Testis (tissue), 3 donors: Measurements from ENCODE around the gene MRPS25. TPM values are rescaled to one million over a fixed set of nuclear protein-coding genes. Genes with fewer than 3 reads are reported as not detected.
A peak's percentile ranks its signal among the peaks of the same experiment; 100 is the strongest.

ENCODE experiments used
- DNase-seq: peaks from one replicate; pipeline ENCODE4 v3.0.0-alpha.2; 2019
- H3K27ac ChIP-seq, 2 donors: fragments of 200-600 bp; sonication (generic); one replicate each; pipeline ENCODE4 v1.5.1; 2019
- H3K27me3 ChIP-seq: fragments of 200-600 bp; sonication (generic); one replicate; pipeline ENCODE4 v1.5.1; 2019
- H3K36me3 ChIP-seq: fragments of 200-600 bp; sonication (generic); one replicate; pipeline ENCODE4 v1.5.1; 2017; ENCODE audit warnings: low read depth; ENCODE audit errors: missing control alignments
- H3K4me1 ChIP-seq: fragments of 200-600 bp; sonication (generic); one replicate; pipeline ENCODE4 v1.5.1; 2019
- H3K4me3 ChIP-seq, 2 donors: fragments of 200-600 bp; sonication (generic); one replicate each; pipeline ENCODE4 v1.5.1; 2017 to 2019
- H3K9me3 ChIP-seq: fragments of 200-600 bp; sonication (generic); one replicate; pipeline ENCODE4 v1.5.1; 2017
- POLR2A ChIP-seq: fragments of 450-650 bp; IDR thresholded peaks from one replicate; pipeline ENCODE4 v1.6.1; 2017; ENCODE audit warnings: antibody characterized with exemption, mild to moderate bottlenecking, moderate library complexity
- WGBS, 2 donors: methylation state at CpG; one replicate each; pipeline ENCODE4 v1.1.5; 2018; 5-methylcytosine and 5-hydroxymethylcytosine counted together
- intact Hi-C: fragments of 100-400 bp; cut with DNase I; formaldehyde crosslinking; loops from one replicate; pipeline ENCODE4 v1.15.1; 2023; ENCODE audit warnings: low total_unique reads
- polyA plus RNA-seq: library from polyadenylated mRNA; stranded (reverse); fragments of 350-450 nt; fragmentation: Illumina TruSeq; extraction: RNeasy Lipid Tissue Mini Kit (QIAGEN cat#74804); gene quantifications from one replicate; pipeline ENCODE4 v1.2.3, GENCODE V29; 2014; ENCODE audit warnings: low read depth, low replicate concordance; ENCODE audit not compliant: insufficient read depth
- total RNA-seq, 2 donors: library from RNA; depleted of rRNA; stranded (reverse); fragments of >200 nt; gene quantifications; one replicate each; pipeline ENCODE4 v1.2.3, GENCODE V29; 2016
- TF ChIP-seq, protein P1 (sequence below), 3 experiments: fragments of 450-650 bp in 2 of 3; fragments of 200-600 bp in 1 of 3; sonication (generic) in 1 of 3; IDR thresholded peaks; one replicate each; pipeline ENCODE4 v1.5.1; 2016 to 2019; ENCODE audit warnings: antibody characterized with exemption in 3 of 3, mild to moderate bottlenecking in 2 of 3, moderate library complexity in 1 of 3

Gene MRPS25
- total and polyA plus RNA-seq, 3 donors from 2014 or later, result 40.4 to 102 (median 55.4) TPM

DNA sequence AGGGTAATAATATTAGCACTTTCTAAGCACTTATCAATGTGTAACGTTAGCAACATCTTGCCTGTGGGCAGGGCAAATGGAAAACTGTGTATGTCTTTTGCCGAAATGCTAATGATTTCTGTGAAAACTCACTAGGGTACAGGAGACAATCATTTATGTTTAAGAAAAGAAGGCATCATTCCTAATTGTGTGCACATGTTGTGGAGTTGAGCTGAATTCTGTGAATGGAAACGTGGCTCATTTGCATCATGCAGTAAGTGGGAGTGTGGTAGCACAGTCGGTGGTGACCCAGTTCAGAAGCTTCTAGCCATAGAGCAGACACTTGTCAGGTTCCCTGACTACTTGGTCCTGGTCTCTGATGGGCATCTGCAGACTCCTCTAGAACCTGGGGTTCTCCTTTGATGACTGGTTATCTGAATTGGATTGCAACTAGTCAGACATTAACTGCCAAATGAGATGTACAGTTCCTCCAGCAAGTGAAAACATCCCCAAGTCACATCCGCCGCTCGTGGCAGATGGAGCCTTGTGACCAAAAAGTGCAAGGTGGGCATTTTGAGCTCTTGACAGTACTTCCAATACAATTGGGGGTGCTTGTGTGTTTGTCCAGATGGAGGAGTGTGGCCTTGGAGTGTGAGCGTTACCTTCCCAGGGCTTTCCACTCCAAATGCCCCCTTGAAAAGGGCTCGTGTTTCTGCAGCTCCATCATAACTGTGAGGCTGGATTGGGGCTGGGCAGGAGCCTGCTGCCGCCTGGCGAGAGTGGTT is 21.5 kb downstream of the MRPS25 start:
- no peaks in the 10 kb centered on the region for H3K36me3 ChIP-seq
- intact Hi-C loops, result no loop called here
- 83 to 90% methylated on average over 7 to 11 of the region's 11 CpGs for WGBS, 2 donors

DNA sequence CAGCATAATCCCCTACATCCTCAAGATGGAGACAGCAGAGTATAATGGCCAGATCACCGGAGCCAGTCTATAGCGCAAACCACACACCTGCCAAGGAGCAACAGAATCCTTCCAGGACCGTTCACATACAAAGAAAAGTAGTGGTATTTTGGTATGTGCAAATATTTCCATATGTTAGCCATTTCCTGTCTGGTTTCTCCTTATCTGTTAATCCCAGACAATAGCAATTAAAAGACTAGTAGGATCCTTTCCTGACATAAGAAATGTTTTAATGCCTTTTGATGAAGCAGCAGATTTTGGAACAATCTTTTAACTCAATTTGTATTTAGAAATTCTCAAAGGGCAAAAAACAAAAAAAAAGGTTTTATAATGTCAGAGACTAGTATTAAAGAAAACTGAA is 22.2 kb downstream of the MRPS25 start:
- H3K9me3 ChIP-seq, result no peaks in the 10 kb centered on the region
- no peak overlapping the region for H3K27ac ChIP-seq
- no peak for DNase-seq
- WGBS, 2 donors, result 94 to 98% methylated on average over 3 of the region's 3 CpGs
- intact Hi-C loops, result no loop called here
- TF ChIP-seq, protein P1, sequence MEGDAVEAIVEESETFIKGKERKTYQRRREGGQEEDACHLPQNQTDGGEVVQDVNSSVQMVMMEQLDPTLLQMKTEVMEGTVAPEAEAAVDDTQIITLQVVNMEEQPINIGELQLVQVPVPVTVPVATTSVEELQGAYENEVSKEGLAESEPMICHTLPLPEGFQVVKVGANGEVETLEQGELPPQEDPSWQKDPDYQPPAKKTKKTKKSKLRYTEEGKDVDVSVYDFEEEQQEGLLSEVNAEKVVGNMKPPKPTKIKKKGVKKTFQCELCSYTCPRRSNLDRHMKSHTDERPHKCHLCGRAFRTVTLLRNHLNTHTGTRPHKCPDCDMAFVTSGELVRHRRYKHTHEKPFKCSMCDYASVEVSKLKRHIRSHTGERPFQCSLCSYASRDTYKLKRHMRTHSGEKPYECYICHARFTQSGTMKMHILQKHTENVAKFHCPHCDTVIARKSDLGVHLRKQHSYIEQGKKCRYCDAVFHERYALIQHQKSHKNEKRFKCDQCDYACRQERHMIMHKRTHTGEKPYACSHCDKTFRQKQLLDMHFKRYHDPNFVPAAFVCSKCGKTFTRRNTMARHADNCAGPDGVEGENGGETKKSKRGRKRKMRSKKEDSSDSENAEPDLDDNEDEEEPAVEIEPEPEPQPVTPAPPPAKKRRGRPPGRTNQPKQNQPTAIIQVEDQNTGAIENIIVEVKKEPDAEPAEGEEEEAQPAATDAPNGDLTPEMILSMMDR (IDR thresholded peaks at IDR 0.05), result no peak
- TF ChIP-seq POLR2A, result no peak
- no peaks in the 10 kb centered on the region for H3K27me3 ChIP-seq
- no peak overlapping the region for H3K4me3 ChIP-seq
- no peaks in the 10 kb centered on the region for H3K36me3 ChIP-seq
- H3K4me1 ChIP-seq, result peaks cover 14% of the 10 kb centered on the region

More for the DNA sequence above, 21.5 kb downstream of the MRPS25 start:
- no peaks in the 10 kb centered on the region for H3K27me3 ChIP-seq
- H3K27ac ChIP-seq, result no peak overlapping the region
- DNase-seq, result no peak
- no peaks in the 10 kb centered on the region for H3K9me3 ChIP-seq
- no peak for TF ChIP-seq POLR2A
- TF ChIP-seq, protein P1 (IDR thresholded peaks at IDR 0.05), result no peak
- H3K4me1 ChIP-seq, result peaks cover 14% of the 10 kb centered on the region
- no peak overlapping the region for H3K4me3 ChIP-seq

DNA sequence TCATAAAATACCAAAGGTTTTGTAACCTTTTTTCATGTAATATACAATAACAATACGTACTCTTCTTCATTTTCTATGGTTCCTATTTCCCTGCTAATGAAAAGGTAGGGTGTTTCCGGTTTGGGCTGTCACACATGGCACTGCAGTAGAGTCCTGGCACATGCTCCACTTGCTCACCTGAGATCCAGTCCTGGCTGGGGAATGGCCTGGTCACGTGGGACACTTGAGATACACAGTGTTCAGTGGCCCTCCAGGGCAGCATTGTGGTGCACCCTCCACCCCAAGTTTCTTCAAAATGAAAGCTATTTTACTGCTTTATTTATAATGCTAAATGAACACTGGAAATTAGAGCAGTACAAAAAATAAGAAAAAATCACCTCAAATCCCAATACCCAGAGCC is 23.2 kb downstream of the MRPS25 start:
- 95 to 97% methylated on average over 3 of the region's 3 CpGs for WGBS, 2 donors
- H3K27ac ChIP-seq, result no peak overlapping the region
- peaks cover 14% of the 10 kb centered on the region for H3K4me1 ChIP-seq
- TF ChIP-seq POLR2A, result no peak
- TF ChIP-seq, protein P1 (IDR thresholded peaks at IDR 0.05), result no peak
- DNase-seq, result no peak
- intact Hi-C loops, result no loop called here
- no peaks in the 10 kb centered on the region for H3K36me3 ChIP-seq
- no peaks in the 10 kb centered on the region for H3K9me3 ChIP-seq
- no peak overlapping the region for H3K4me3 ChIP-seq
- H3K27me3 ChIP-seq, result no peaks in the 10 kb centered on the region

DNA sequence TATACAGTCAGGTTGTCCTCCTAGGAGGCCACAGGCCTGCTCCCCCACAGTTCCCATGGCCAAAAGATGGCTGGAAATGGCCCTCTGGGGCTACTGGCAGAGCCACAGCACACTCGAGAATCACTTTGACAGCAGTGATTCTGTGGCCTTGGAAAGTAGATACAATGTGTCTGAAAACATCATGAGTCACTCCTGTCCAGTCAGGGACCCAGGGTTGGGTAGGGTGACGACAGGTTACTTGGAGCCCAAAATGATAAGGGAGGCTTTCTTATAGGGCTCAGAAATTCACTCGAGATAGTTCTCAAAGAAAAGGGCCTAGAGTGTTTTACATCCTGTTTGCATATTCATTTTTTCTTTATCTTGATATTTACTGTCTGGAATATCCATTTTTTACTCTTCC is 24.3 kb downstream of the MRPS25 start:
- intact Hi-C loops, result no loop called here
- DNase-seq, result peak; percentile 82
- 68 to 71% methylated on average over 3 of the region's 3 CpGs for WGBS, 2 donors

More for the DNA sequence above, 24.3 kb downstream of the MRPS25 start:
- Histone ChIP-seq H3K36me3 (no peaks in the 10 kb centered on the region), H3K9me3 (no peaks in the 10 kb centered on the region), H3K4me3 (no peak overlapping the region), H3K4me1 (peaks cover 14% of the 10 kb centered on the region), H3K27me3 (no peaks in the 10 kb centered on the region), H3K27ac (peak overlapping the region; percentile 31 to 35)
- TF ChIP-seq, protein P1 (IDR thresholded peaks at IDR 0.05), result no peak
- TF ChIP-seq POLR2A, result no peak
